ENCODE results near the gene RECQL5. TPM values are rescaled to one million over a fixed set of nuclear protein-coding genes. Genes with fewer than 3 reads are reported as not detected.

Gene RECQL5
- total RNA-seq, 2 donors from 2014 or later, result 54.3 TPM

DNA sequence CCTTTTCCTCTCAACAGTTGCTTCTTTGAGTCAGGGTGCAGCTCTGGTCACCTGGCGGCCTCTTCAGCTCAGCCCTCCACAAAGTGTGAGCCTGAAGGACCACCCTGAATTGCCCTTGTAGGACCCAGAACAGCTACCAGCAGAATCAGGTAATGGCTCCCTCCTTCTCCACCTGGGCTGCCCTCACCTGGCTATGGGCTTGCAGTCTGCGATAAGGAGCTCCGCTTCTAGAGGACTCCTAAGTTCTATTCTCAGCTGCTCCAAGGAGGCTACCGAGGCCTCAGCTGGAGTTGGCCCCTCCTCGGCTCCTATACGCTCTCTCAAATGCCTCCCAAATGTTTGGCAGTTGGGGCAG, 20.3 kb downstream of the RECQL5 start:
- Mint-ChIP-seq H3K36me3 (ENCODE audit: low read depth) (peaks cover 44% of the 10 kb centered on the region), H3K27me3 (ENCODE audit: insufficient read depth) (no peaks in the 10 kb centered on the region), H3K4me3 (peak overlapping the region; percentile 19), H3K27ac (peak overlapping the region; percentile 99), H3K9me3 (no peaks in the 10 kb centered on the region), H3K4me1 (peaks cover 18% of the 10 kb centered on the region)
- Histone ChIP-seq H3K9ac (ENCODE audit: extremely low read depth, low read length, poor library complexity, severe bottlenecking) (peak overlapping the region; percentile 31), H3K9me3 (ENCODE audit: control insufficient read depth, low read length) (no peaks in the 10 kb centered on the region), H3K4me1 (ENCODE audit: control insufficient read depth, insufficient read depth, low read length) (peaks cover 11% of the 10 kb centered on the region), H3K4me3 (ENCODE audit: low read length) (no peak overlapping the region), H3K36me3 (ENCODE audit: control insufficient read depth, insufficient read depth, low read length) (peaks cover 42% of the 10 kb centered on the region), H3K27ac (ENCODE audit: low read depth, low read length) (peak overlapping the region; percentile 16), H3K27me3 (ENCODE audit: control insufficient read depth, insufficient read depth, low read length, poor library complexity, severe bottlenecking) (no peaks in the 10 kb centered on the region)
- 94 to 96% methylated on average over 5 to 6 of the region's 6 CpGs for WGBS, 2 experiments (ENCODE audit: insufficient coverage in 1 of 2, insufficient read length in 1 of 2)
- TF ChIP-seq CTCF (conservative IDR thresholded peaks at IDR 0.05), result no peak
- DNase-seq, result no peak

DNA sequence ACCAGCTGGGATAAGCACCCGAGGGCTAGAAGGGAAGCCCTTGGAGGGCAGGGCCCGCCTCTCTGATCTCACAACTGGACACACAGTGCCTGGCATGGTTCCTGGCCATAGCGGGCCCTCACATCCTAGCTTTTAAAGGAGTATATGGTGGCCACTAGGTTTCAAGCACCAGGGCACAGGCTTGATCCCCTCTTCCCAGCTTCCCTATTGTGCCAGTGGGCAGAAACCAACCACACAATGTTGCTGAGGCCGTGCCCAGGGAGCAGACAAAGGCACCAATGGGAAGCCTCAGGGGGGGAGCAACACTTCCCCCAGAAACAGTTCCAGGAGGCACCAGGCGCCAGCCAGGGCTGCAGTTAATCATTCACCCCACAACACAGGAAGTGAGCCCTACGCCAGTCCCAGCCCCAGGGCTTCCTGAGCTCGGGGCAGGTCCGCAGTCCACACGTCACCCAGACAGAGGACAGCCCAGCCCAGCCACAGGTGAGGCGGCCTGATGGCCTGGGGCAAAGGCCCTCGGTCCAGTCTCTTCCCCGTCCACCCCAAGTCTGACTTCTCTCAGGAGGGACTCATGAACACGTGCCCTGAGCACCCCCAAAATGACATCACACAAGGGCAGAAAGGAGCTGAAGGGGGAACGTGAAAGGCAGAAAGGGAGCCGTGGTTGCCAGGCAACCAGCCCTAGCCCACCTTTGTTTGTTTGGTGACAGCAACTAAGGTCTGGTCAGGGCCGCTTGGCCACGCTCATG, 20.9 kb downstream of the RECQL5 start:
- no peaks in the 10 kb centered on the region for H3K9me3 ChIP-seq (ENCODE audit: control insufficient read depth, low read length)
- WGBS, 2 experiments (ENCODE audit: insufficient coverage in 1 of 2, insufficient read length in 1 of 2), result 91 to 96% methylated on average over 13 to 17 of the region's 17 CpGs

GRCh38 chr17:75645501-75645888, 21.5 kb downstream of the RECQL5 start:
- no peaks in the 10 kb centered on the region for H3K9me3 Mint-ChIP-seq
- H3K9ac ChIP-seq (ENCODE audit: extremely low read depth, low read length, poor library complexity, severe bottlenecking), result peak overlapping the region; percentile 31
- peaks cover 18% of the 10 kb centered on the region for H3K4me1 Mint-ChIP-seq
- H3K36me3 Mint-ChIP-seq (ENCODE audit: low read depth), result peaks cover 33% of the 10 kb centered on the region
- H3K27me3 ChIP-seq (ENCODE audit: control insufficient read depth, insufficient read depth, low read length, poor library complexity, severe bottlenecking), result no peaks in the 10 kb centered on the region
- H3K9me3 ChIP-seq (ENCODE audit: control insufficient read depth, low read length), result no peaks in the 10 kb centered on the region
- H3K4me3 ChIP-seq (ENCODE audit: low read length), result no peak overlapping the region
- no peak overlapping the region for H3K4me3 Mint-ChIP-seq
- WGBS, 2 experiments (ENCODE audit: insufficient coverage in 1 of 2, insufficient read length in 1 of 2), result 74 to 75% methylated on average over 6 to 7 of the region's 7 CpGs
- H3K4me1 ChIP-seq (ENCODE audit: control insufficient read depth, insufficient read depth, low read length), result peaks cover 11% of the 10 kb centered on the region
- H3K36me3 ChIP-seq (ENCODE audit: control insufficient read depth, insufficient read depth, low read length), result peaks cover 31% of the 10 kb centered on the region
- no peaks in the 10 kb centered on the region for H3K27me3 Mint-ChIP-seq (ENCODE audit: insufficient read depth)
- peak; percentile 79 for DNase-seq
- no peak for TF ChIP-seq CTCF (conservative IDR thresholded peaks at IDR 0.05)
- H3K27ac Mint-ChIP-seq, result peak overlapping the region; percentile 99
- H3K27ac ChIP-seq (ENCODE audit: low read depth, low read length), result no peak overlapping the region

More for the DNA sequence above, 20.9 kb downstream of the RECQL5 start:
- peak overlapping the region; percentile 16 for H3K27ac ChIP-seq (ENCODE audit: low read depth, low read length)
- peak; percentile 85 for DNase-seq
- H3K27me3 ChIP-seq (ENCODE audit: control insufficient read depth, insufficient read depth, low read length, poor library complexity, severe bottlenecking), result no peaks in the 10 kb centered on the region
- Mint-ChIP-seq H3K36me3 (ENCODE audit: low read depth) (peaks cover 39% of the 10 kb centered on the region), H3K27ac (peak overlapping the region; percentile 99), H3K4me1 (peaks cover 18% of the 10 kb centered on the region), H3K27me3 (ENCODE audit: insufficient read depth) (no peaks in the 10 kb centered on the region), H3K9me3 (no peaks in the 10 kb centered on the region), H3K4me3 (peak overlapping the region; percentile 19)
- H3K4me1 ChIP-seq (ENCODE audit: control insufficient read depth, insufficient read depth, low read length), result peaks cover 11% of the 10 kb centered on the region
- peak overlapping the region; percentile 31 for H3K9ac ChIP-seq (ENCODE audit: extremely low read depth, low read length, poor library complexity, severe bottlenecking)
- no peak for TF ChIP-seq CTCF (conservative IDR thresholded peaks at IDR 0.05)
- peaks cover 37% of the 10 kb centered on the region for H3K36me3 ChIP-seq (ENCODE audit: control insufficient read depth, insufficient read depth, low read length)
- H3K4me3 ChIP-seq (ENCODE audit: low read length), result no peak overlapping the region
